Bronchial epithelial cell (primary cell): ENCODE measurements around the gene ADRA2C. TPM values are rescaled to one million over a fixed set of nuclear protein-coding genes. Genes with fewer than 3 reads are reported as not detected.

ENCODE experiments used
- DNase-seq: peaks from one replicate; pipeline ENCODE4 v3.0.0-alpha.2; 2010; ENCODE audit warnings: low read depth
- FAIRE-seq: peaks from 2 replicates; lab custom pipeline; 2011; peaks lifted over from hg19 to GRCh38; lab: Jason Lieb, UNC
- H3K27me3 ChIP-seq: 2 replicates; pipeline ENCODE4 v1.5.1; 2011; ENCODE audit warnings: low read length; ENCODE audit not compliant: control insufficient read depth, insufficient read depth
- H3K36me3 ChIP-seq: 2 replicates; pipeline ENCODE4 v1.5.1; 2011; ENCODE audit warnings: low read length; ENCODE audit not compliant: control insufficient read depth, insufficient read depth
- H3K4me3 ChIP-seq: 2 replicates; pipeline ENCODE4 v1.5.1; 2011; ENCODE audit warnings: mild to moderate bottlenecking, low read depth, low read length, control low read depth
- total RNA-seq: library from RNA; depleted of rRNA; stranded (reverse); fragments of >200 nt; gene quantifications from 2 replicates; pipeline ENCODE4 v1.2.1, GENCODE V29; 2014
- TF ChIP-seq, protein P1 (sequence below): IDR thresholded peaks from 2 replicates; pipeline ENCODE4 v1.5.1; 2011; ENCODE audit warnings: mild to moderate bottlenecking, moderate library complexity, low read length, control low read depth, inconsistent platforms; ENCODE audit not compliant: insufficient read depth, severe bottlenecking

The ADRA2C gene
- total RNA-seq, 1 donor from 2014 or later = under 0.01 TPM

DNA sequence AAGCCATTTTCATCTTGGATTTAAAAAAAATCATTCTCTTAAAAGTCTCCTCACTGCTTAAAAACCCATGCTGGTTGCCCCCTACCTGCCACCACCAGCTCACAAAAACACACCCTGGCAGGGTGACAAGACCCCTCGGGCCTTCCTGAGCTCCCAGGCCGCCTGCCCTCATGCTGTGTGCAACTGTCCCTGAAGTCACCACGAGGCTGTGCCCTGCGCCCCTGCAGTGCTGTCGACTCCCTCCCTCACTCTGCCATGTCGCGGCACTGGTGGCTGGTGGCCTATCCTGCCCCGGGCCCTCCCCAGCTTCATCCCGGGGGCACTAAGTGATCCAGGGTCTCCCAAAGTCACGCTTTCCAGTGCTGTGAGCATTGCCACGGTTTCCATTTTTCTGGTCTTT lies 46.3 kb upstream of the ADRA2C start:
- TF ChIP-seq, protein P1, sequence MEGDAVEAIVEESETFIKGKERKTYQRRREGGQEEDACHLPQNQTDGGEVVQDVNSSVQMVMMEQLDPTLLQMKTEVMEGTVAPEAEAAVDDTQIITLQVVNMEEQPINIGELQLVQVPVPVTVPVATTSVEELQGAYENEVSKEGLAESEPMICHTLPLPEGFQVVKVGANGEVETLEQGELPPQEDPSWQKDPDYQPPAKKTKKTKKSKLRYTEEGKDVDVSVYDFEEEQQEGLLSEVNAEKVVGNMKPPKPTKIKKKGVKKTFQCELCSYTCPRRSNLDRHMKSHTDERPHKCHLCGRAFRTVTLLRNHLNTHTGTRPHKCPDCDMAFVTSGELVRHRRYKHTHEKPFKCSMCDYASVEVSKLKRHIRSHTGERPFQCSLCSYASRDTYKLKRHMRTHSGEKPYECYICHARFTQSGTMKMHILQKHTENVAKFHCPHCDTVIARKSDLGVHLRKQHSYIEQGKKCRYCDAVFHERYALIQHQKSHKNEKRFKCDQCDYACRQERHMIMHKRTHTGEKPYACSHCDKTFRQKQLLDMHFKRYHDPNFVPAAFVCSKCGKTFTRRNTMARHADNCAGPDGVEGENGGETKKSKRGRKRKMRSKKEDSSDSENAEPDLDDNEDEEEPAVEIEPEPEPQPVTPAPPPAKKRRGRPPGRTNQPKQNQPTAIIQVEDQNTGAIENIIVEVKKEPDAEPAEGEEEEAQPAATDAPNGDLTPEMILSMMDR = no peak
- Histone ChIP-seq H3K36me3 (no peaks in the 10 kb centered on the region), H3K4me3 (no peak overlapping the region), H3K27me3 (no peaks in the 10 kb centered on the region)
- DNase-seq = no peak
- FAIRE-seq = no peak

DNA sequence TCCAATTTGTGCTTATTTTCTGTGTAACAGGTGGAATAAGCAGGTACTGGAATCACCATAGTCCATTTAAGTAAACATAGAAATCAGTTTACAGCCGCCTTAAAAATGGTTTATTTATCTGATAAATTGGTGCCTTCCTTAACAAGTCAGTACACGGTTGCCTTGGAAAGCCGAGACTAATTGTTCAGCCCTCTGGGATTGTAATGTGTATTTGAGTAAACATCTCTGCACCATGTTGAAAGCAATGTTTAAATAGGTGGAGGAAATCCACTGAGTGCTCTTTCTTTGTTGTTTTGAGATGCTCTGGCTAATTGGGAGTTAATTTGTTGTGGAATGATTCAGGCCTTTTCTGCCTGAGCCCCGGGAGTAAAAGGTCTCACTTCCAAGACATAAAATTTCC lies 45.7 kb upstream of the ADRA2C start:
- Histone ChIP-seq H3K4me3 (no peak overlapping the region), H3K36me3 (no peaks in the 10 kb centered on the region), H3K27me3 (no peaks in the 10 kb centered on the region)
- TF ChIP-seq, protein P1 = no peak
- FAIRE-seq (no peak), DNase-seq (no peak)

DNA sequence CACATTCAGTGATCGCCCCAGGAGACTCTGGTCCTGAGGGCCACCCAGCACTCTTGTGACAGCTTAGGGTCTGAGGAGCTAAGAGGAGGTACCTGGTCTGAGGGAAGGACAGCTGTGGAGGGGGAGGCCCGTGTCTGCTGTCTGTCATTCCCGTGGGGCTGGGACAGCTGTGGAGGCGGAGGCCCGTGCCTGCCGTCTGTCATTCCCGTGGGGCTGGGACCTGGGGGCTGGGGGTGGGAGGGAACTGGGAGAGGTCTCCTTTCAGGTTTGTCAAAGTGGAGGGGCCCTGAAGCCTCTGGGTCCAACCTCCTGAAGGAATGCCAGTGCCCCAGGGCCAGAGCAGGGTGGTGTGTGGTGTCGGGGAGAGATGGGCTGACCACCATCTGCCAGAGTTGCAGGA lies 45.0 kb upstream of the ADRA2C start:
- DNase-seq (no peak), FAIRE-seq (no peak)
- H3K4me3 ChIP-seq = no peak overlapping the region
- H3K36me3 ChIP-seq = no peaks in the 10 kb centered on the region
- TF ChIP-seq, protein P1 = no peak
- no peaks in the 10 kb centered on the region for H3K27me3 ChIP-seq

DNA sequence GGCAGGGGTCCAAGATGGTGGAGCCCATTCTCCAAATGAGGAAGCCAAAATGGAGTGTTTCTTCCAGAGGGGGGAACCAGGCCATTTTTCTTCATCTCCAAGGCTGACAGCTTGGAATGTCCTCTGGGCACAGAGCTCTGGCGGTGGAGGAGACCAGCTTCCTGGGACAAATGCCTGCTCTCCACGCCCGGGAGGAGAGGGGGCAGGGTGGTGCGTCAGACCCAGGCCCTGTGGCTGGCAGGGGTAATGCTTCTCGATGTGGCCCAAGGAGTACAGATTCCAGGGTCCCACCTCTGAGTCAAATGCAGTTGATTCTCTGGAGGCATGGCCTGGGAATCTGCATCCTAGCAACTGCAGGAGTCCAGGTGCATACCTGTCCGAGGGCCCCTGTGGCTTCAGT lies 44.6 kb upstream of the ADRA2C start:
- no peaks in the 10 kb centered on the region for H3K27me3 ChIP-seq
- no peak for DNase-seq
- no peak overlapping the region for H3K4me3 ChIP-seq
- no peaks in the 10 kb centered on the region for H3K36me3 ChIP-seq
- FAIRE-seq = no peak
- TF ChIP-seq, protein P1 = no peak

DNA sequence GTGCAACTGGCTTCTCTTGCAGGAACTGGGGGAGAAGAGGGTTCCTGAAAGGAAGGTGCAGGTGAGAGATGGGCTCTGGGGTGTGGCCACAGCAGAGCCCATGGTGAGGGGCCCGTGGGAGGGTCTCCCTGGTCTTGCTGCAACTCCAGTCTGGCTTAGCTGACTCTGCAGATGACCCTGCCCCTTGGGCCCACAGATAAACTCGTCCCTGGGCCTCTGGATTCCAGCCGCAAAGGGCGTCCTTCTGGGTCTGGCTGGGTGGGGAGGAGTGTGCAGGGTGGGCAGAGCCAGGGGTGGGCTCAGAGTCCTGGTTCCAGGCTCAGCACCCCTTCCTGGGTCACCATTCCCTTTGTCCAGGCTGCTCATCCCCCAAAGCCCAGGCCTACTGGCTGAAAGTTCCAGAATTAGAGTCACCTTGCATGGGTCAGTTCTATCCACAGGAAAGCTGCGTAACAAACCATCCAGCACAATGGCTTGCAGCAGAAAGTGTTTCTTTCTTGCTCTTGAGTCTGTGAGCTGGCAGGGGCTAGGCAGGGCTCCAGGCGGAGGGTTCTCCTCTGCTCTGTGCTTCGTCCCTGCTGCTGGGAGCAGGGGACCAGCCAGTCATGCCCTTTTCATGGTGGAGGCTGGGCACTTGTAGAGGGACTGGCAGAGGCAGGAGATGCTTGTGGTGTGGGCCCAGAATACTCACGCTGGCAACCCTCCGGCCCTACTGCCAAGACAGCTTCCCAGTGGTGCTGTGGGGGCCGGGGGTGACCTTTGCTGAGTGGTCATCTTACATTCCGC lies 43.5 kb upstream of the ADRA2C start:
- no peaks in the 10 kb centered on the region for H3K27me3 ChIP-seq
- no peak overlapping the region for H3K4me3 ChIP-seq
- no peak for FAIRE-seq
- no peaks in the 10 kb centered on the region for H3K36me3 ChIP-seq
- DNase-seq = no peak
- TF ChIP-seq, protein P1 = no peak

DNA sequence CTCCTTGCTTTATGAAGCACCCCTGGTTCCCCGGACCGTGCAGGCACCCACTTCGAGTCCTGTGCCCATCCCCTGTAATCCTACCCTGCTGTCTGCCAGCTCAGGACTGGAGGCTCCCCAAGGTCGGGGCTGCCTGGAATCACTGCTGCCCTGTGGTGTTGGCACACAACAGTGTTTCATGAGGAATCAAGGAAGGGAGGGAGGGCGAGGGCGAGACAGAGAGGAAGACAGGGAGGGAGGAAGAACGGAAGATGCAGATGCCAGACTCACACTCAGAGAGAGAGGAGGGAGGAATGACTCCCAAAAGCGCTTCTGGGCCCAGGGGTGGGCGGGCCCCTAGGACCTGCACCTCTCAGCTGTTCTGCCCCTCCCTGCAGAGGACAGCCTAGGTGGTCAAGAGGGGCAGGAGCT lies 42.9 kb upstream of the ADRA2C start:
- Histone ChIP-seq H3K27me3 (no peaks in the 10 kb centered on the region), H3K4me3 (no peak overlapping the region), H3K36me3 (no peaks in the 10 kb centered on the region)
- no peak for DNase-seq
- FAIRE-seq = no peak
- TF ChIP-seq, protein P1 = no peak
